ENCODE measurements around the gene MBP.

- TF ChIP-seq CTCF (IDR thresholded peaks at IDR 0.05; ENCODE audit: poor library complexity, severe bottlenecking) (no peak), TAF1 (IDR thresholded peaks at IDR 0.05; ENCODE audit: low read depth) (no peak), EZH2 (IDR thresholded peaks at IDR 0.05; ENCODE audit: borderline replicate concordance, insufficient read depth, low read length, poor library complexity, severe bottlenecking) (no peak), POLR2AphosphoS5 (IDR thresholded peaks at IDR 0.05) (no peak), SMC3 (conservative IDR thresholded peaks at IDR 0.05; ENCODE audit: poor library complexity) (no peak), MXI1 (conservative IDR thresholded peaks at IDR 0.05; ENCODE audit: poor library complexity, severe bottlenecking) (no peak), RAD21 (conservative IDR thresholded peaks at IDR 0.05) (no peak), EP300 (conservative IDR thresholded peaks at IDR 0.05; ENCODE audit: poor library complexity, severe bottlenecking) (no peak)
These were observed 80.8 kb downstream of the MBP start for GRCh38 chr18:77051581-77052296.

All from neural cell (in vitro differentiated cells).